Adrenal gland (tissue), 12 donors: ENCODE data around the gene TRIM36. TPM values are rescaled to one million over a fixed set of nuclear protein-coding genes. Genes with fewer than 3 reads are reported as not detected.

Source experiments
- DNase-seq, 7 donors: peaks; one replicate each; pipeline ENCODE4 v3.0.0-alpha.2; 2019 to 2020
- H3K27ac ChIP-seq, 5 donors: fragments of 200-600 bp; sonication (generic) in 4 of 5; 1 replicate in 3 of 5; 2 replicates in 2 of 5; pipeline versions ENCODE4 v1.5.1 to v1.8.0; 2016 to 2020; ENCODE audit warnings: mild to moderate bottlenecking in 1 of 5
- H3K27me3 ChIP-seq: fragments of 200-600 bp; 2 replicates; pipeline ENCODE4 v1.8.0; 2021
- H3K36me3 ChIP-seq, 2 donors: fragments of 200-600 bp; replicated peaks in 1 of 2; 1 replicate in 1 of 2; 2 replicates in 1 of 2; pipeline versions ENCODE4 v1.5.1 to v1.8.0; 2018 to 2022
- H3K4me1 ChIP-seq, 2 donors: fragments of 200-600 bp; replicated peaks in 1 of 2; 1 replicate in 1 of 2; 2 replicates in 1 of 2; pipeline versions ENCODE4 v1.5.1 to v1.8.0; 2018 to 2021
- H3K4me3 ChIP-seq, 4 donors: fragments of 200-600 bp; sonication (generic) in 3 of 4; one replicate each; pipeline ENCODE4 v1.5.1; 2016 to 2018
- H3K9me3 ChIP-seq, 3 donors: fragments of 200-600 bp; sonication (generic) in 1 of 3; replicated peaks in 1 of 3; 1 replicate in 2 of 3; 2 replicates in 1 of 3; pipeline versions ENCODE4 v1.5.1 to v1.8.0; 2016 to 2021
- POLR2A ChIP-seq, 2 donors: fragments of 450-650 bp; IDR thresholded peaks; one replicate each; pipeline ENCODE4 v1.6.1; 2017; ENCODE audit warnings: antibody characterized with exemption in 2 of 2, mild to moderate bottlenecking in 2 of 2, moderate library complexity in 1 of 2
- WGBS, 4 donors: extraction: QIAGEN DNeasy Blood & Tissue Kit in 2 of 4; methylation state at CpG; one replicate each; pipeline versions ENCODE4 v1.1.5 to v1.1.7; 2013 to 2017; 5-methylcytosine and 5-hydroxymethylcytosine counted together
- intact Hi-C, 2 donors: fragments of 100-400 bp; cut with DNase I; formaldehyde crosslinking; loops; one replicate each; pipeline versions ENCODE4 v1.14.1 to v1.15.0; 2022 to 2023
- polyA plus RNA-seq, 3 donors: library from polyadenylated mRNA; stranded (reverse); fragments of 200-250 nt in 2 of 3; fragments of 350-450 nt in 1 of 3; fragmentation: Illumina TruSeq in 1 of 3; extraction: RNeasy Lipid Tissue Mini Kit (QIAGEN cat#74804) in 1 of 3; gene quantifications; one replicate each; pipeline ENCODE4 v1.2.3, GENCODE V29; 2013 to 2014
- total RNA-seq, 9 donors: library from RNA; depleted of rRNA in 4 of 9; stranded (reverse); fragments of >200 nt in 4 of 9; fragments of 120-200 nt in 1 of 9; fragmentation: NEBNext Ultra II Directional in 1 of 9; extraction: Animal tissue kit (Norgen Biotek cat#: 25700) in 1 of 9; gene quantifications; one replicate each; pipeline versions ENCODE4 v1.1.0 to v1.2.4, GENCODE V29; 2013 to 2023
- TF ChIP-seq, protein P1 (sequence below), 6 experiments: fragments of 450-650 bp in 4 of 6; fragments of 200-600 bp in 2 of 6; sonication (generic) in 1 of 6; IDR thresholded peaks; 1 replicate in 5 of 6; 2 replicates in 1 of 6; pipeline versions ENCODE4 v1.5.1 to v1.8.0; 2016 to 2021; ENCODE audit warnings: antibody characterized with exemption in 6 of 6, mild to moderate bottlenecking in 2 of 6, moderate library complexity in 1 of 6
- donor health status: healthy with polysubstance abuse.
- donor health status: Bipolar disorder and iron deficiency.
- donor health status: DM: yes; HTN: yes; CAD: no.
- donor health status: DM: no; HTN: no; CAD: no.
- donor health status: DM: no; HTN: no; CAD: no.
- donor health status: DM: yes; HTN: yes; CAD: no.

Gene TRIM36
- total and polyA plus RNA-seq, 12 donors, result 0.36 to 23.5 (median 2.8) TPM

DNA sequence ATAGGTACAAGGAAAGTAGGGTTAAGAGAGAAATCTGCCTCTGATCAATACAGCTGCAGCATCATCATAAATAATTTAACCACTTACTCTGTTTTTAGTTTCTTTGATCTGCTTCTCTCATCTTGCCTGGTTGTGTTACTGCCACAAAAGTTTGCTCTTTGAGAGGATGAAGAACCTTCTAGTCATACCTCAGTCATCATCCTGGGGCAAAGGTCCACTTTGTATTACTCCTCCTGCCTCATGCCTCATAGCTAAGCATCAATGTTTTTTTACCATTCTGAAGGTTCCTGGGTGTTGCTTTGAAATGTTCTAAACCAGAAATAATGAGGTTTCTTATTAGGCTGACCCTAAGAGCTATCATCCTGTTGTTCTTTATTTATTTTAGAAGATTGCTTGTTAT lies 17.1 kb upstream of the TRIM36 start:
- intact Hi-C loops, result no loop called here
- Histone ChIP-seq H3K4me1 (no peaks in the 10 kb centered on the region), H3K9me3 (no peaks in the 10 kb centered on the region), H3K4me3 (no peak overlapping the region), H3K27ac (no peak overlapping the region), H3K27me3 (peaks cover 18% of the 10 kb centered on the region), H3K36me3 (no peaks in the 10 kb centered on the region)
- DNase-seq, result no peak
- TF ChIP-seq, protein P1, sequence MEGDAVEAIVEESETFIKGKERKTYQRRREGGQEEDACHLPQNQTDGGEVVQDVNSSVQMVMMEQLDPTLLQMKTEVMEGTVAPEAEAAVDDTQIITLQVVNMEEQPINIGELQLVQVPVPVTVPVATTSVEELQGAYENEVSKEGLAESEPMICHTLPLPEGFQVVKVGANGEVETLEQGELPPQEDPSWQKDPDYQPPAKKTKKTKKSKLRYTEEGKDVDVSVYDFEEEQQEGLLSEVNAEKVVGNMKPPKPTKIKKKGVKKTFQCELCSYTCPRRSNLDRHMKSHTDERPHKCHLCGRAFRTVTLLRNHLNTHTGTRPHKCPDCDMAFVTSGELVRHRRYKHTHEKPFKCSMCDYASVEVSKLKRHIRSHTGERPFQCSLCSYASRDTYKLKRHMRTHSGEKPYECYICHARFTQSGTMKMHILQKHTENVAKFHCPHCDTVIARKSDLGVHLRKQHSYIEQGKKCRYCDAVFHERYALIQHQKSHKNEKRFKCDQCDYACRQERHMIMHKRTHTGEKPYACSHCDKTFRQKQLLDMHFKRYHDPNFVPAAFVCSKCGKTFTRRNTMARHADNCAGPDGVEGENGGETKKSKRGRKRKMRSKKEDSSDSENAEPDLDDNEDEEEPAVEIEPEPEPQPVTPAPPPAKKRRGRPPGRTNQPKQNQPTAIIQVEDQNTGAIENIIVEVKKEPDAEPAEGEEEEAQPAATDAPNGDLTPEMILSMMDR (IDR thresholded peaks at IDR 0.05), result no peak
- TF ChIP-seq POLR2A (IDR thresholded peaks at IDR 0.05), result no peak

DNA sequence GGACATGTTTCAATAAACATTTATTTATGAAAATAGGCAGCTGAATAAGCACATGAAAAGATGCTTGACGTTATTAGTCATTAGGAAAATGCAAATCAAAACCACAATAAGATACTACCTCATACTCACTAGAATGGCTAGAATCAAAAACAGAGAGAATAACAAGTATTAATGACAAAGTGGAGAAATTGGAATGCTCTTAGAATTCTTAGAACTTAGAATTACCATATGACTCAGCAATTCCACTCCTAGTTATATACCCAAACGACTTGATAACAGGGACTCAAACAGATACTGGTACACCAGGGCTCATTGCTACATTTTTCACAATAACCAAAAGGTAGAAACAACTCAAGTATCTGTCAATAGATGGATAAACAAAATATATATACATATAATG lies 15.1 kb upstream of the TRIM36 start:
- Histone ChIP-seq H3K9me3 (no peaks in the 10 kb centered on the region), H3K4me3 (no peak overlapping the region), H3K36me3 (no peaks in the 10 kb centered on the region), H3K4me1 (peaks cover 6 to 7% of the 10 kb centered on the region in 2 donors), H3K27me3 (peaks cover 33% of the 10 kb centered on the region), H3K27ac (no peak overlapping the region)
- intact Hi-C loops, result no loop called here
- TF ChIP-seq, protein P1 (IDR thresholded peaks at IDR 0.05), result no peak
- TF ChIP-seq POLR2A (IDR thresholded peaks at IDR 0.05), result no peak
- DNase-seq, result no peak
- WGBS, 4 donors, result 67 to 80% (median 73%) methylated on average over 2 of the region's 2 CpGs

DNA sequence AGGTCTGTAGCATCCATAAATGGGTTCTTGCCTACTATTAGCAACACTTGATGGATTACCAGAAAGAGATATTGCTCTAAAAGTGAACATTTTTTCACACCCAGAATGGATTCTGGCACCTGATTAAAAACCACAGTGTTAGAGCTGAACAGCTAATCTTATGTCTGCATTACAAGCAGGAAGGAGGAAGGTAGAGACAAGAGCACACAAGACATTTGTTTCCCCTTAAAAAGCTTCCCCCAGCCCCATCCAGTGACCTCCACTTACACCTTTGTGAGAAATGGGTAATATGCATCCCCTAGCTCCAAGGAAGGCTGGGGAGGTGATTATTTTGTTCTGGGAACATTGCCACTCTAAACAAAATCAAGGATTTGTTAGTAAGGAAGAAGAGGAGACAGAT lies 12.0 kb upstream of the TRIM36 start:
- DNase-seq, result no peak
- intact Hi-C loops, result no loop called here
- TF ChIP-seq, protein P1 (IDR thresholded peaks at IDR 0.05), result no peak
- no peak for TF ChIP-seq POLR2A (IDR thresholded peaks at IDR 0.05)

DNA sequence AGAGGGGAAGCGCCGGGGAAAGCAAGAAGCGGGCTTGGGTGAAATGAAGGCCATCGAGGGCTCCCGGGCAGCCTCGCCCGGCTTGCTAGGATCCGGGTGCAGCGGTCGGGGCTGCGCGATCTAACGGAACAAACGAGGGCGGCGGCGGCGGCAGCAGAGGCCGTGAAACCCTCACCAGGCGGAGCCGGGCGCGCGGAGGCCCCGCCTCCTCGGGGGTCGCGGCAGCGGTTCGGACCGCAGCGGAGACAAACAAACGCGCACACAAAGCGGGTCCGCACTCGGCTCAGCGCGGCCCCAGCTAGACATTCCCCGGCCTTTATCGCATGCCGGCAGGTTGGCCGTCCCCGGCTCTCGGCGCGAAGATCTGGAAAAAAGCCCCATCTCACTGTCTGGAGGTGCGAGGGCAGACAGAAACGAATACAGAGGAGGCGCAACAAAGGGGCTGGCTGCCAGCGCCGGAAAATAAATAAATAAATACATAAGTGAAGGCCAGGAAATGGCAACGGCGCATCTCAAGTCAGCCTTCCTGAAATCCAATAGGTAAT lies 10.5 kb upstream of the TRIM36 start:
- Histone ChIP-seq H3K27me3 (peaks cover 44% of the 10 kb centered on the region), H3K4me3 (peak overlapping the region in 2 of 4 donors; percentile 45 to 55), H3K9me3 (no peaks in the 10 kb centered on the region), H3K4me1 (peaks cover 11 to 12% of the 10 kb centered on the region in 2 donors), H3K36me3 (no peaks in the 10 kb centered on the region), H3K27ac (no peak overlapping the region)
- peak in 3 of 7 donors; percentile 16 to 24 (median 17) for DNase-seq
- TF ChIP-seq POLR2A (IDR thresholded peaks at IDR 0.05), result no peak
- TF ChIP-seq, protein P1 (IDR thresholded peaks at IDR 0.05), result no peak
- 1 to 2% (median 2%) methylated on average over 19 to 54 of the region's 54 CpGs for WGBS, 4 donors
- intact Hi-C loops, result no loop called here

More for the DNA sequence above, 12.0 kb upstream of the TRIM36 start:
- H3K27ac ChIP-seq, result no peak overlapping the region
- peaks cover 44% of the 10 kb centered on the region for H3K27me3 ChIP-seq
- H3K4me3 ChIP-seq, result no peak overlapping the region
- peaks cover 11 to 12% of the 10 kb centered on the region in 2 donors for H3K4me1 ChIP-seq
- H3K9me3 ChIP-seq, result no peaks in the 10 kb centered on the region
- H3K36me3 ChIP-seq, result no peaks in the 10 kb centered on the region
